HEK293 (cell line): Measurements from ENCODE around the gene ARHGAP24.
A peak's percentile ranks its signal among the peaks of the same experiment; 100 is the strongest.
"Not testable (repeated sequence)": the region's sequence is repeated elsewhere in the genome, so short reads cannot be mapped to it uniquely, and the experiment has no call there.

Experiments
- CTCF ChIA-PET: fragments of 350-600 bp; formaldehyde crosslinking; extraction: SDS; loops from one replicate; lab custom pipeline; 2021; ENCODE audit warnings: antibody characterized with exemption; lab: Yijun Ruan, JAX
- POLR2A ChIA-PET: fragments of 300-600 bp; formaldehyde crosslinking; extraction: SDS; loops from one replicate; lab custom pipeline; 2020; ENCODE audit warnings: antibody characterized with exemption, inconsistent platforms; lab: Yijun Ruan, JAX
- H3K27ac ChIP-seq: fragments of 200-500 bp; sonication (Bioruptor generic); 2 replicates; pipeline ENCODE4 v1.5.1; 2014; ENCODE audit warnings: low read depth, low read length, control low read depth, inconsistent platforms; ENCODE audit errors: extremely low read depth
- H3K36me3 ChIP-seq, 2 experiments: fragments of 200-500 bp in 1 of 2; sonication (Bioruptor generic) in 1 of 2; 1 replicate in 1 of 2; 2 replicates in 1 of 2; pipeline ENCODE4 v1.5.1; 2014 to 2017; ENCODE audit warnings: inconsistent platforms in 2 of 2, low read length in 2 of 2; ENCODE audit not compliant: control insufficient read depth in 2 of 2, insufficient read depth in 1 of 2
- H3K4me1 ChIP-seq: fragments of 200-500 bp; sonication (Bioruptor generic); 2 replicates; pipeline ENCODE4 v1.5.1; 2014; ENCODE audit warnings: mild to moderate bottlenecking, low read length, inconsistent platforms; ENCODE audit not compliant: control insufficient read depth, insufficient read depth
- H3K4me3 ChIP-seq: 2 replicates; pipeline ENCODE4 v1.5.1; 2011; ENCODE audit warnings: low read depth, mild to moderate bottlenecking, control low read depth, low read length, moderate library complexity
- H3K9me3 ChIP-seq: fragments of 200-500 bp; sonication (Bioruptor generic); 2 replicates; pipeline ENCODE4 v1.5.1; 2014; ENCODE audit warnings: low read depth, low read length, inconsistent platforms; ENCODE audit not compliant: control insufficient read depth, insufficient read depth
- KLF1 ChIP-seq: fragments of 450-650 bp; formaldehyde crosslinking; IDR thresholded peaks from 2 replicates; pipeline ENCODE4 v1.5.1; 2016; ENCODE audit warnings: missing biosample characterization, missing genetic modification characterization
- SETDB1 ChIP-seq: IDR thresholded peaks from one replicate; pipeline ENCODE4 v1.6.1; 2017; ENCODE audit warnings: mild to moderate bottlenecking, low read length, moderate library complexity, mixed read lengths; ENCODE audit not compliant: insufficient read length
- SP3 ChIP-seq: fragments of 450-650 bp; formaldehyde crosslinking; IDR thresholded peaks from 2 replicates; pipeline ENCODE4 v1.5.1; 2016; ENCODE audit warnings: missing biosample characterization, missing genetic modification characterization
- ZBTB20 ChIP-seq: fragments of 450-650 bp; formaldehyde crosslinking; IDR thresholded peaks from 2 replicates; pipeline ENCODE4 v1.5.1; 2016; ENCODE audit warnings: missing biosample characterization, missing genetic modification characterization
- ZNF121 ChIP-seq: fragments of 450-650 bp; formaldehyde crosslinking; IDR thresholded peaks from 2 replicates; pipeline ENCODE4 v1.5.1; 2016; ENCODE audit warnings: missing biosample characterization, missing genetic modification characterization
- ZNF24 ChIP-seq: fragments of 450-650 bp; formaldehyde crosslinking; IDR thresholded peaks from 2 replicates; pipeline ENCODE4 v1.5.1; 2016; ENCODE audit warnings: missing biosample characterization, missing genetic modification characterization
- ZNF248 ChIP-seq: fragments of 450-650 bp; formaldehyde crosslinking; IDR thresholded peaks from 2 replicates; pipeline ENCODE4 v1.5.1; 2017; ENCODE audit warnings: missing biosample characterization, missing genetic modification characterization
- ZNF274 ChIP-seq, 2 experiments: fragments of 200-500 bp in 1 of 2; fragments of 450-650 bp in 1 of 2; sonication (Bioruptor generic) in 1 of 2; formaldehyde crosslinking in 1 of 2; IDR thresholded peaks; 2 replicates each; pipeline versions ENCODE4 v1.5.1 to v1.6.1; 2014 to 2016; ENCODE audit warnings: borderline replicate concordance in 1 of 2, inconsistent platforms in 1 of 2, low read length in 1 of 2, missing biosample characterization in 1 of 2, missing genetic modification characterization in 1 of 2
- ZNF335 ChIP-seq: fragments of 450-650 bp; formaldehyde crosslinking; conservative IDR thresholded peaks from 2 replicates; pipeline ENCODE4 v1.5.1; 2016; ENCODE audit warnings: missing biosample characterization, missing genetic modification characterization
- ZNF423 ChIP-seq: fragments of 450-650 bp; formaldehyde crosslinking; IDR thresholded peaks from 2 replicates; pipeline ENCODE4 v1.5.1; 2016; ENCODE audit warnings: missing biosample characterization, missing genetic modification characterization
- ZNF514 ChIP-seq: fragments of 450-650 bp; formaldehyde crosslinking; IDR thresholded peaks from 2 replicates; pipeline ENCODE4 v1.5.1; 2016; ENCODE audit warnings: missing biosample characterization, missing genetic modification characterization
- ZNF530 ChIP-seq: fragments of 450-650 bp; formaldehyde crosslinking; IDR thresholded peaks from 2 replicates; pipeline ENCODE4 v1.5.1; 2016; ENCODE audit warnings: low read depth, missing biosample characterization, missing genetic modification characterization
- ZNF621 ChIP-seq: fragments of 450-650 bp; formaldehyde crosslinking; IDR thresholded peaks from 2 replicates; pipeline ENCODE4 v1.5.1; 2017; ENCODE audit warnings: missing biosample characterization, missing genetic modification characterization
- ZNF664 ChIP-seq: fragments of 450-650 bp; formaldehyde crosslinking; IDR thresholded peaks from 2 replicates; pipeline ENCODE4 v1.5.1; 2016; ENCODE audit warnings: missing biosample characterization, missing genetic modification characterization
- ZSCAN23 ChIP-seq: fragments of 450-650 bp; formaldehyde crosslinking; IDR thresholded peaks from 2 replicates; pipeline ENCODE4 v1.5.1; 2016; ENCODE audit warnings: missing biosample characterization, missing genetic modification characterization
- TF ChIP-seq, protein P1 (sequence below): fragments of 450-650 bp; formaldehyde crosslinking; IDR thresholded peaks from 2 replicates; pipeline ENCODE4 v1.5.1; 2017; ENCODE audit warnings: missing biosample characterization, missing genetic modification characterization
- TF ChIP-seq, protein P2 (sequence below): fragments of 450-650 bp; formaldehyde crosslinking; IDR thresholded peaks from 2 replicates; pipeline ENCODE4 v1.5.1; 2016; ENCODE audit warnings: missing biosample characterization, missing genetic modification characterization

The ARHGAP24 gene

DNA sequence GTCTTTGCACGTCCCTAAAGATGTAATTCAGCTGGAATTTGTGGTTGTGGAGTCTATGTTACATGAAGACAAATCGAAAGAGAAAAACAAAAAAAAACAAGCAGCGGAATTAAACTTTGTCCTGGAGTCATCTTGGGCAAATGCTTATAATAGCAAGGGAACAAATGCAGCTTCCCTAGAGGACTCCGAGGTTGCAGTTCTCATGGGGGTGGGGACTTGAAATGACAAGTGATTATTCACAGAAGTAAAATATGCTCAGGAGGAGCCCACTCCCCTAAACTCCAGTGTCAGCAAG, 362.4 kb downstream of the ARHGAP24 start:
- CTCF ChIA-PET = no interaction called here
- TF ChIP-seq ZNF423 (tag by site-specific recombination) (no peak), SETDB1 (no peak), ZNF274 (IDR thresholded peaks at IDR 0.05; ENCODE audit: low read length) (no peak), ZNF274 (tag by site-specific recombination; IDR thresholded peaks at IDR 0.05; ENCODE audit: borderline replicate concordance) (no peak), ZBTB20 (tag by site-specific recombination) (no peak), KLF1 (no peak), ZNF530 (no peak), ZNF514 (no peak)
- TF ChIP-seq, protein P1, sequence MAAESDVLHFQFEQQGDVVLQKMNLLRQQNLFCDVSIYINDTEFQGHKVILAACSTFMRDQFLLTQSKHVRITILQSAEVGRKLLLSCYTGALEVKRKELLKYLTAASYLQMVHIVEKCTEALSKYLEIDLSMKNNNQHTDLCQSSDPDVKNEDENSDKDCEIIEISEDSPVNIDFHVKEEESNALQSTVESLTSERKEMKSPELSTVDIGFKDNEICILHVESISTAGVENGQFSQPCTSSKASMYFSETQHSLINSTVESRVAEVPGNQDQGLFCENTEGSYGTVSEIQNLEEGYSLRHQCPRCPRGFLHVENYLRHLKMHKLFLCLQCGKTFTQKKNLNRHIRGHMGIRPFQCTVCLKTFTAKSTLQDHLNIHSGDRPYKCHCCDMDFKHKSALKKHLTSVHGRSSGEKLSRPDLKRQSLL (tag by site-specific recombination) = no peak
- TF ChIP-seq, protein P2, sequence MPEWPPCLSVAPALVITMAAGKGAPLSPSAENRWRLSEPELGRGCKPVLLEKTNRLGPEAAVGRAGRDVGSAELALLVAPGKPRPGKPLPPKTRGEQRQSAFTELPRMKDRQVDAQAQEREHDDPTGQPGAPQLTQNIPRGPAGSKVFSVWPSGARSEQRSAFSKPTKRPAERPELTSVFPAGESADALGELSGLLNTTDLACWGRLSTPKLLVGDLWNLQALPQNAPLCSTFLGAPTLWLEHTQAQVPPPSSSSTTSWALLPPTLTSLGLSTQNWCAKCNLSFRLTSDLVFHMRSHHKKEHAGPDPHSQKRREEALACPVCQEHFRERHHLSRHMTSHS (tag by site-specific recombination) = no peak
- H3K4me1 ChIP-seq = no peaks in the 10 kb centered on the region

DNA sequence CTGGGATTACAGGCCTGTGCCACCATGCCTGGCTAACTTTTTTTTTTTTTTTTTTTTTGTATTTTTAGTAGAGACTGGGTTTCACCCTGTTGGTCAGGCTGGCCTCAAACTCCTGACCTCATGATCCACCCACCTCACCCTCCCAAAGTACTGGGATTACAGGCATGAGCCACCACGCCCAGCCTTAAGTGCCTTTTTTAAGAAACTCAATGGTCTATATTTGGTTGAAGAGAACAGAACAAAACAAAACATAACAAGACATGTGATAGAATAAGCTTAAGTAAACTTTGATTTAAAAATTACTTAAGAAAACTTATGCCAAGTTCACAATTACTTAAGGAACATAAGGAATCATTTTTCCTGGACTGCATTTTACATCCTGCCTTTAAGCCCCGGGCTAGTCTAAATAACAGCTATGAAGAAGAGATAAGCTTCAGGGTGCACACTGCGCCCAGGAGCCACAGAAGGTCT, 365.1 kb downstream of the ARHGAP24 start:
- H3K4me3 ChIP-seq, H3K9me3 ChIP-seq, H3K36me3 ChIP-seq, H3K4me1 ChIP-seq, H3K27ac ChIP-seq, POLR2A ChIA-PET: not testable (repeated sequence)
- CTCF ChIA-PET = interaction anchor here (0.6 kb wide), 1 partner anchor 13 kb away, joined by 4 read pairs; no protein-coding TSS in a partner anchor

More for the DNA sequence above, 362.4 kb downstream of the ARHGAP24 start:
- no peaks in the 10 kb centered on the region for H3K9me3 ChIP-seq
- no peaks in the 10 kb centered on the region for H3K36me3 ChIP-seq
- H3K4me3 ChIP-seq = no peak overlapping the region
- H3K27ac ChIP-seq = no peak overlapping the region
- POLR2A ChIA-PET = no interaction called here

DNA sequence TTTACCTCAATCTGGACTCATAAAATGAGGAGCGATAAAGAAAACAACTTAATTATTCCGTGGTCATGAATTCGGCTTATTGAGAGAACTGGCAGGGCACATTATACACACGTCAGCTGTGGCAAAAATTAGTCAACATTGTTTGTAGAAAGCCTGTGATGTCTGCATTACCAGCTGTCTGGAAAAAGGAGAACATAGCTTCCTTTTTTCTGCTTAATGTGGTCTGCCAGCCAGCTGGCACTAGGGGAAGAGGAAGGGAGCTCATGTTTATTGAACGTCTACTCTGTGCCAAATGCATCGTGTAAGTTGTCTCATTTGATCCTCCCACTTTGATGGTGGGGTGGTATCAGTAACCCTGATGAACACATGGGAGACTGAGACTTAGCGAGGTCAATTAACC, 367.6 kb downstream of the ARHGAP24 start:
- 0 out of 2 replicates have a peak, but pooled peaks cover 2% of the 10 kb centered on the region for H3K4me1 ChIP-seq
- no peaks in the 10 kb centered on the region for H3K36me3 ChIP-seq
- ChIA-PET POLR2A (no interaction called here), CTCF (no interaction called here)
- no peak overlapping the region for H3K4me3 ChIP-seq
- no peaks in the 10 kb centered on the region for H3K9me3 ChIP-seq
- no peak overlapping the region for H3K27ac ChIP-seq
- peak; percentile 19 for TF ChIP-seq ZNF335 (tag by site-specific recombination)
- TF ChIP-seq ZNF664 = peak; percentile 67; the same call in 1 of the 2 replicates
- no peak for TF ChIP-seq ZNF621 (tag by site-specific recombination)

DNA sequence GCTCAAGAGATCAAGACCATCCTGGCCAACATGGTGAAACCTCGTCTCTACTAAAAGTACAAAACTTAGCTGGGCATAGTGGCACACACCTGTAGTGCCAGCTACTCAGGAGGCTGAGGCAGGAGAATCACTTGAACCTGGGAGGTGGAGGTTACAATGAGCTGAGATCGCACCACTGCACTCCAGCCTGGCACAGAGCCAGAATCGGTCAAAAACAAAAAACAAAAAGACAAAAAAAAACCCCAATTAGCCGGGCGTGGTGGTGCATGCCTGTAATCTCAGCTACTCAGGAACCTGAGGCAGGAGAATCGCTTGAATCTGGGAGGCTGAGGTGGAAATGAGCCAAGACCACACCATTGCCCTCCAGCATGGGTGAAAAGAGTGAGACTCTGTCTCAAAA, 378.8 kb downstream of the ARHGAP24 start:
- H3K36me3 ChIP-seq, H3K4me1 ChIP-seq, H3K27ac ChIP-seq, H3K9me3 ChIP-seq, POLR2A ChIA-PET, H3K4me3 ChIP-seq, CTCF ChIA-PET: not testable (repeated sequence)

DNA sequence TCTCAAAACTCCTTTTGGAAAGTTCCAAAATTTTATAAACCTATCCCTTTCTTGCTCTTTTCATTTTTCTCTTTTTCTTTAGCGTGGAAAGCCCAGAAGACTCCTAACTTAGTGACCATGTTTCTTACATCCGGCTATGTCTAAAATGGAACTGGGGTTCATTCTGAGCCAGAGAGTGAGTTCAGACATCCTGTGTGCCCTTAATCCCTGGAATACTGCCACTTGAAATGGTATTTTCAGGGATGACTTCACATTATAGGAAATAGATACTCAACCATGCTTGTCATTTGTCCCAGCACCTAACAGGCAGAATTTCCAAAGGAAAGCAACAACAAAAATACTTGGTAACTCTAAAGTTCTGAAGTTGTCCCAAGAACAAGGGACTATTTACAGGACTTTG, 379.6 kb downstream of the ARHGAP24 start:
- H3K9me3 ChIP-seq = no peaks in the 10 kb centered on the region
- no peak for TF ChIP-seq ZNF530
- no peak for TF ChIP-seq ZNF248 (tag by site-specific recombination)
- TF ChIP-seq ZSCAN23 (tag by site-specific recombination) = no peak
- no peak for TF ChIP-seq ZNF121 (tag by site-specific recombination)
- no peak for TF ChIP-seq SP3 (tag by site-specific recombination)
- no peak for TF ChIP-seq ZNF24
- ChIA-PET CTCF (no interaction called here), POLR2A (no interaction called here)
- H3K27ac ChIP-seq = no peak overlapping the region
- H3K36me3 ChIP-seq = no peaks in the 10 kb centered on the region
- no peak overlapping the region for H3K4me3 ChIP-seq
- H3K4me1 ChIP-seq = no peaks in the 10 kb centered on the region
